Vagina (tissue), 2 donors: Measurements from ENCODE around the gene TSC22D1. TPM values are rescaled to one million over a fixed set of nuclear protein-coding genes. Genes with fewer than 3 reads are reported as not detected.

ENCODE experiments used
- DNase-seq, 2 donors: peaks; one replicate each; pipeline ENCODE4 v3.0.0-alpha.2; 2017; ENCODE audit errors: extremely low spot score in 2 of 2
- H3K27ac ChIP-seq: fragments of 200-600 bp; sonication (generic); one replicate; pipeline ENCODE4 v1.5.1; 2019
- H3K27me3 ChIP-seq: fragments of 200-600 bp; sonication (generic); one replicate; pipeline ENCODE4 v1.5.1; 2019
- H3K36me3 ChIP-seq, 2 donors: fragments of 200-600 bp; sonication (generic); one replicate each; pipeline ENCODE4 v1.5.1; 2017 to 2019
- H3K4me1 ChIP-seq: fragments of 200-600 bp; sonication (generic); one replicate; pipeline ENCODE4 v1.5.1; 2019
- H3K4me3 ChIP-seq, 2 donors: fragments of 200-600 bp; sonication (generic); 1 replicate in 1 of 2; 2 replicates in 1 of 2; pipeline ENCODE4 v1.5.1; 2016 to 2019
- H3K9me3 ChIP-seq: fragments of 200-600 bp; sonication (generic); one replicate; pipeline ENCODE4 v1.5.1; 2019
- POLR2A ChIP-seq, 2 donors: fragments of 450-650 bp; IDR thresholded peaks; one replicate each; pipeline ENCODE4 v1.6.1; 2017; ENCODE audit warnings: antibody characterized with exemption in 2 of 2, mild to moderate bottlenecking in 2 of 2, moderate library complexity in 2 of 2
- POLR2AphosphoS5 ChIP-seq, 2 donors: sonication (generic); formaldehyde crosslinking; IDR thresholded peaks; one replicate each; pipeline ENCODE4 v1.9.0; 2017; ENCODE audit warnings: antibody characterized with exemption in 2 of 2, mild to moderate bottlenecking in 2 of 2, low read depth in 1 of 2; ENCODE audit not compliant: insufficient read depth in 1 of 2
- intact Hi-C: fragments of 100-400 bp; cut with DNase I; formaldehyde crosslinking; loops from one replicate; pipeline ENCODE4 v1.15.1; 2023
- total RNA-seq: library from RNA; depleted of rRNA; stranded (reverse); fragments of >200 nt; gene quantifications from one replicate; pipeline ENCODE4 v1.2.3, GENCODE V29; 2016
- TF ChIP-seq, protein P1 (sequence below), 3 experiments: fragments of 450-650 bp in 2 of 3; fragments of 200-600 bp in 1 of 3; sonication (generic) in 1 of 3; IDR thresholded peaks; one replicate each; pipeline ENCODE4 v1.5.1; 2017 to 2019; ENCODE audit warnings: antibody characterized with exemption in 3 of 3, mild to moderate bottlenecking in 2 of 3, moderate library complexity in 2 of 3

The TSC22D1 gene
- total RNA-seq, 1 donor from 2014 or later = 117 TPM

DNA sequence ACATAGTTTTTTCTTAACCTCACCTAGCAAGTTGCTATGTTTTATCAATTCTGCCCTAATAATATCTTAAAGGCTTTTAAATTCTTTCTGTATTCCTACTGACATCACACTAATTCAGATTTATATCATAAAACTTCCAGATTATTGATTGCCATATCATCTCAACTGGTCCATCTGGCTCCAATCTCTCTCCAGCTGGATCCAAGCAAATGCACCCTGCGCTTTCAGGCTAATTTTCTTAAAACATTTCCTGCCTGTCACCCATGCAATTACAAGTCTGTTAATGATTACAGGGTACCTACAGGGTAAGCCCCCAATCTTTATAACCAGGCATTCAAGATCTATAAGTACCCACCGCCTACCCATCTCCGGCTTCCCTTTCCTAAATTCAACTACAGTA, 107.3 kb downstream of the TSC22D1 start:
- TF ChIP-seq, protein P1, sequence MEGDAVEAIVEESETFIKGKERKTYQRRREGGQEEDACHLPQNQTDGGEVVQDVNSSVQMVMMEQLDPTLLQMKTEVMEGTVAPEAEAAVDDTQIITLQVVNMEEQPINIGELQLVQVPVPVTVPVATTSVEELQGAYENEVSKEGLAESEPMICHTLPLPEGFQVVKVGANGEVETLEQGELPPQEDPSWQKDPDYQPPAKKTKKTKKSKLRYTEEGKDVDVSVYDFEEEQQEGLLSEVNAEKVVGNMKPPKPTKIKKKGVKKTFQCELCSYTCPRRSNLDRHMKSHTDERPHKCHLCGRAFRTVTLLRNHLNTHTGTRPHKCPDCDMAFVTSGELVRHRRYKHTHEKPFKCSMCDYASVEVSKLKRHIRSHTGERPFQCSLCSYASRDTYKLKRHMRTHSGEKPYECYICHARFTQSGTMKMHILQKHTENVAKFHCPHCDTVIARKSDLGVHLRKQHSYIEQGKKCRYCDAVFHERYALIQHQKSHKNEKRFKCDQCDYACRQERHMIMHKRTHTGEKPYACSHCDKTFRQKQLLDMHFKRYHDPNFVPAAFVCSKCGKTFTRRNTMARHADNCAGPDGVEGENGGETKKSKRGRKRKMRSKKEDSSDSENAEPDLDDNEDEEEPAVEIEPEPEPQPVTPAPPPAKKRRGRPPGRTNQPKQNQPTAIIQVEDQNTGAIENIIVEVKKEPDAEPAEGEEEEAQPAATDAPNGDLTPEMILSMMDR (IDR thresholded peaks at IDR 0.05) = no peak
- TF ChIP-seq POLR2AphosphoS5 (IDR thresholded peaks at IDR 0.05; ENCODE audit: insufficient read depth in 1 of 2, low read depth in 1 of 2) (no peak), POLR2A (IDR thresholded peaks at IDR 0.05) (no peak)
- H3K4me1 ChIP-seq = peaks cover 4% of the 10 kb centered on the region
- no peaks in the 10 kb centered on the region for H3K36me3 ChIP-seq
- intact Hi-C loops = no loop called here
- no peak overlapping the region for H3K27ac ChIP-seq
- no peaks in the 10 kb centered on the region for H3K9me3 ChIP-seq
- H3K4me3 ChIP-seq = no peak overlapping the region
- no peak for DNase-seq
- H3K27me3 ChIP-seq = no peaks in the 10 kb centered on the region

DNA sequence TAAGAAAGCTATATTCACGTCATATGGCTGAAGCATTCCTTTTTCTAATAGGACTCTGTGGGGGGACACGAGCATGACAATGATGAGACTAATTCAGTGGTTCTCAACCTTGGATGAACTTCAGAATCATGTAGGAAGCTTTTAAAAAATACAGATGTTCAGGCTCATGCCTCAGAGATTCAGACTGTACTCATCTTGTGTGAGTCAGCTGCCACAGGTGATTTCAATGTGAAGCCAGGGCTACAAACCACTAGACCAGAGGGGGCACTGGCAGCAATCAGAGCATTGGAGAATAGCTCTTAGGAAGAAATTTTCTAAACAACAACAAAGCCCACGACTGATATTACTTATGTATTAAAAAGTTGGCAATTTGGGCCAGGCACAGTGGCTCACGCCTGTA, 110.8 kb downstream of the TSC22D1 start:
- H3K27me3 ChIP-seq = no peaks in the 10 kb centered on the region
- no peak overlapping the region for H3K27ac ChIP-seq
- H3K4me3 ChIP-seq = no peak overlapping the region
- TF ChIP-seq POLR2AphosphoS5 (IDR thresholded peaks at IDR 0.05; ENCODE audit: insufficient read depth in 1 of 2, low read depth in 1 of 2) (no peak), POLR2A (IDR thresholded peaks at IDR 0.05) (no peak)
- TF ChIP-seq, protein P1 (IDR thresholded peaks at IDR 0.05) = no peak
- DNase-seq = no peak
- H3K36me3 ChIP-seq = no peaks in the 10 kb centered on the region
- intact Hi-C loops = no loop called here
- no peaks in the 10 kb centered on the region for H3K4me1 ChIP-seq
- H3K9me3 ChIP-seq = no peaks in the 10 kb centered on the region

DNA sequence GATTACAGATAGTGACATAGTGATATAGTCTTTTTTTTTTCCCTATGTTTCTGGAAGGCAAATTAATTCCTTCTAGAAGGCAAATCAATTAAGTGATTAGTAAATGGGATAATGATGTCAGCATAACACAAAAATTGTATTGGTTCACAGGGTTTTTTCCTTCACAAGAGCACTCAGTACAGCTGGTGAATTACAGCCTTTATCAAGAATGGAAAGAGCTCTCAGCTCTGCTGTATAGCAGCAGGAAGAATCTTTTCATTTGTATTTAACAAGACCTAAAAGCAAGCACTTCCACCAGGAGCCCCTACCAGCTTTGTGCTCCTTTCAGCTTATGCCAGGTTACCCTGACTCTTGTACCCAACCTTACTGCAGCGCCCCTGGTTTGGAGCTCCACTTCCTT, 111.7 kb downstream of the TSC22D1 start:
- Histone ChIP-seq H3K4me3 (no peak overlapping the region), H3K27me3 (no peaks in the 10 kb centered on the region), H3K36me3 (peaks cover 0 to 4% of the 10 kb centered on the region in 2 donors), H3K4me1 (no peaks in the 10 kb centered on the region), H3K9me3 (no peaks in the 10 kb centered on the region), H3K27ac (no peak overlapping the region)
- intact Hi-C loops = no loop called here
- no peak for TF ChIP-seq POLR2AphosphoS5 (IDR thresholded peaks at IDR 0.05; ENCODE audit: insufficient read depth in 1 of 2, low read depth in 1 of 2)
- TF ChIP-seq, protein P1 (IDR thresholded peaks at IDR 0.05) = no peak
- no peak for TF ChIP-seq POLR2A (IDR thresholded peaks at IDR 0.05)
- no peak for DNase-seq

DNA sequence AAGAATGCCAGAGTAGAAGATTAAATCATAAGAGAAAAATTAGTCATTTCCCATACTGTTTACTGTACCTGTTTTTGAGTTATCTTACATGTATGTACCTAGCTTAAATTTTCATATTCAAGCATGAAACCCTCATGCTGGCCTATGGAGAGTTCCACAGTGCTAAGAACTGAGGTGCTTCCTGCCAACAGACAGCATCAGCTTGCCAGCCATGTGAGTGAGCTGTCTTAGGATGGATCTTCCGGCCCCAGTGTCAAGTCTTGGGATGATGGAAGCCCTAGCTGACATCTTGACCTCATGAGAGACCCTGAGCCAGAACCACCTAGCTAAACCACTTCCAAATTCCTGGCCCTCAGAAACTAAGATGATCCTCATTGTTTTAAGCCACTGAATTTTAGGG, 112.4 kb downstream of the TSC22D1 start:
- no peak overlapping the region for H3K27ac ChIP-seq
- no peaks in the 10 kb centered on the region for H3K27me3 ChIP-seq
- intact Hi-C loops = no loop called here
- no peak for DNase-seq
- H3K4me1 ChIP-seq = peaks cover under 1% of the 10 kb centered on the region
- no peak overlapping the region for H3K4me3 ChIP-seq
- H3K36me3 ChIP-seq = peaks cover 0 to 4% of the 10 kb centered on the region in 2 donors
- TF ChIP-seq, protein P1 (IDR thresholded peaks at IDR 0.05) = no peak
- TF ChIP-seq POLR2AphosphoS5 (IDR thresholded peaks at IDR 0.05; ENCODE audit: insufficient read depth in 1 of 2, low read depth in 1 of 2) = no peak
- TF ChIP-seq POLR2A (IDR thresholded peaks at IDR 0.05) = no peak
- H3K9me3 ChIP-seq = no peaks in the 10 kb centered on the region

DNA sequence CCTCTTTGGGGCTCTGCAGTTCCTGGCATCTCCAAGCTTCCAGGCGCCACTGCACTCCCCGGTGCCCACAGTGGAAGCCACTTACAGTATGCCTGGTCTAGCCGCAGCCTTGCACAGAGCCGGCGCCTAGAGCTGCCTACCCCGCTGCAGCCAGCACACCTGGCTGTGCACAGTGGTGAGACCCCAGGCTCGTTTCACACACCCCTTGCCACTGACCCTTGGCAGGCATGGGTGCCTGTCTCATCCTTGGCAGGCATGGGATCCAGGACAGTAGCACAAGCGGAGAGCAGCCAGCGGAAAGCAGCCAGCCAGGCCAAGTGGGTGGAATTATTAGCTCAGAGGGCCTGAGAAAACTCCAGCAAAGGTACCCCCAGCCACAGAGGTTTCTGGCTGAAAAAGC, 116.5 kb downstream of the TSC22D1 start:
- intact Hi-C loops = no loop called here
- no peak overlapping the region for H3K27ac ChIP-seq
- no peak for DNase-seq
- peaks cover 0 to 4% of the 10 kb centered on the region in 2 donors for H3K36me3 ChIP-seq
- H3K4me3 ChIP-seq = no peak overlapping the region
- H3K27me3 ChIP-seq = no peaks in the 10 kb centered on the region
- H3K9me3 ChIP-seq = no peaks in the 10 kb centered on the region
- H3K4me1 ChIP-seq = peaks cover 10% of the 10 kb centered on the region
- TF ChIP-seq POLR2A (IDR thresholded peaks at IDR 0.05) (no peak), POLR2AphosphoS5 (IDR thresholded peaks at IDR 0.05; ENCODE audit: insufficient read depth in 1 of 2, low read depth in 1 of 2) (no peak)
- TF ChIP-seq, protein P1 (IDR thresholded peaks at IDR 0.05) = no peak
